Activated naive CD4-positive, alpha-beta T cell treated with anti-CD3 and anti-CD28 coated beads, Interleukin-2, amount 50 U/mL, for 16 hours (primary cell): ENCODE data around the gene BCL2L1.

Experiments
- DNase-seq: peaks from one replicate; pipeline ENCODE4 v3.0.0-alpha.2; 2020

BCL2L1 gene

DNA sequence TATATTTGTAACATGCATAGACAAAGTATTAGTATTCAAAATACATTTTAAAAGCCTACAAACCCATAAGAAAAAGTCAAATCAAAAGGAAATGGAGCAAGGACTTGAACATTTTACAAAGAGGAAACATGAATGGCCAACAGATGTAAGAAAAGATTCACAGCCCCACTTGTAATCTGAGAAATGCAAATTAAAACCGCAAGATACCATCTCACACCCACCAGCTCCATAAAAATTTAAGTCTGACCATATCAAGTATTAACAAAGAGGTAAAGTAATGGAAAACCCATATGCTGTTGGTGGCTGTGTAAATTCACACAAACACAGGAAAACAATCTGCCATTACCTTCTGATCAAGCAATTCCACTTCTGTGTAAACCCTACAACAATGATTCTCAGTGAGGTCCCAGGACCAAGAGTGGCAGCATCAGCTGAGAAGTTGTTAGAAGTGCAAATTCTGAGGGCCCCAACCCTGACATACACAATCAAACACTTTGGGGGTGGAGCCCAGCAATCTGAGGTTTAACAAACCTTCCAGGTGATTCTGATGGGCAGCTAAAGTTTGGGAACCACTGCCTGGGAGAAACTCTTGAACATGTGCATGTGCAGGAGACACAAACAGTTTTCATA lies 30.9 kb downstream of the BCL2L1 start:
- DNase-seq, result no peak

- no peak for DNase-seq
These were observed 32.5 kb downstream of the BCL2L1 start for GRCh38 chr20:31690124-31690666.

DNA sequence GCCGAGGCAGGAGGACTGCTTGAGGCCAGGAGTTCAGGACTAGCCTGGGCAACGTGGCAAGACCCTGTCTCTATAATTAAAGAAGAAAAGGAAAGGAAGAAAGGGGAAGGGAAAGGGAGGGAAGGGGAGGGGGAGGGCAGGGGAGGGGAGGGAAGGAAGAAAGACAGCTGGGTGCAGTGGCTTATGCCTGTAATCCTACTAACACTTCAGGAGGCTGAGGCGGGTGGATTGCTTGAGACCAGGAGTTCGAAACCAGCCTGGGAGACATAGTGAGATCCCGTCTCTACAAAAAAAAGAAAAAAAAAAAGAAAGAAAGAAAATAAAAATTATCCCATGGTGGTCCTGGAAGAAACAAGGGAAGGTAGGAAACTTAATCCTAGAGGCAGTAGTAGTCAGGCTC lies 33.5 kb downstream of the BCL2L1 start:
- DNase-seq, result no peak

- DNase-seq, result no peak
These were observed 34.9 kb downstream of the BCL2L1 start for GRCh38 chr20:31687777-31688176.

GRCh38 chr20:31685853-31686643 lies 36.6 kb downstream of the BCL2L1 start:
- DNase-seq, result no peak

GRCh38 chr20:31684153-31685015 lies 38.3 kb downstream of the BCL2L1 start:
- no peak for DNase-seq

- no peak for DNase-seq
These were observed 39.7 kb downstream of the BCL2L1 start for GRCh38 chr20:31682927-31683326.

DNA sequence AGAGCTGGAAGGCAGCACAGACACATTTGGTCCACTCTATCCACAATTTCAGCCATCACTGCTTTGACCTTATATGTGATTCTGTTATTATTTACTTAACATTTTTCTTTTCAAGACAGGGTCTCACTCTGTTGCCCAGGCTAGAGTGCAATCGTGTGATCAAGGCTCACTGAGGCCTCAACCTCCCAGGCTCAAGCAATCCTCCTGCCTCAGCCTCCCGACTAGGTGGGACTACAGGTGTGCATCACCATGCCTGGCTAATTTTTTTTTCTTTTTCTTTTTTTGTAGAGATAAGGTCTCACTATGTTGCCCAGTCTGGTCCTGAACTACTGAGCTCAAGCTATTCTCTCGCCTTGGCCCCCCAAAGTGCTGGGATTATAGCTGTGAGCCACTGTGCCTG lies 40.3 kb downstream of the BCL2L1 start:
- DNase-seq, result no peak

DNA sequence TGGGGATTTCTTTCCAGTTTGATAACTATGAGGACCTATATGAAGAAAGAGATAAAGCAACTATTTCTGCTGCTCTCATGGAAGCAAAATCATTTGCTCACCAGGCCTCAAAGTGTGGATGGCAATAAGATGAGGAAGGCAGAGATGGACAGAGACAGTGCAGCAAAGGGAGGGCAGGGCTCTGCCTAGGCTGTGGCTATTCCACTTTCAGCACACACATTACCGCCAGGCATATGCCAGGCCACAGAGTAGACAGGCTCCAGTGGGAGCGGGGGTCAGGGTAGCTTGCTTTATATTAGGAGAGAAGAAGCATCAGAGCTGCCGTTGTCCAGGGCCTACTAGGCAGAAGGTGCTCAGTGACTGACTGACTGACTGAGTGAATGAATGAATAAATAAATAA lies 40.9 kb downstream of the BCL2L1 start:
- DNase-seq, result no peak

DNA sequence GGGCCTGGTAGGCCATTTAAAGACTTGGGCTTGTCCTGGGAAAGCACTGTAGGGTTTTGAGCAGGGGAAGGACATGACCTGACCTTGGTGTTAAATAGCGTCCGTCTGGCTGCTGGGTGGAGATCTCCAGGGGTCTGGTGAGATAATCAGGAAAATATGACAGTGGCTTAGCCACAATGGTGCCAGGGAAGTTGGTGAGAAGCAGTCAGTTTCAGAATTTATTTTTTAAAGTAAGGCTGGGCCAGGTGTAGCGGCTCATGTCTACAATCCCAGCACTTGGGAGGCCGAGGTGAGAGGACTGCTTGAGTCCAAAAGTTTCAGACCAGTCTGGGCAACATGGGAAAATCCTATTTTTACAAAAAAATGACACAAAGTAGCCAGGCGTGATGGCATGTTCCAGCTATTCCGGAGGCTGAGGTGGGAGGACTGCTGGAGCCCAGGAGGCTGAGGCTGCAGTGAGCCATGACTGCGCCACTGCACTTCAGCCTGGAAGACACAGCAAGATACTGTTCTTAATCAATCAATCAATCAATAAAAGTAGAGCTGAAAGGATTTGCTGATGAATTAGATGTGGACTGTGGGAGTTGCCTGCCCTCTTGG lies 41.4 kb downstream of the BCL2L1 start:
- no peak for DNase-seq

DNA sequence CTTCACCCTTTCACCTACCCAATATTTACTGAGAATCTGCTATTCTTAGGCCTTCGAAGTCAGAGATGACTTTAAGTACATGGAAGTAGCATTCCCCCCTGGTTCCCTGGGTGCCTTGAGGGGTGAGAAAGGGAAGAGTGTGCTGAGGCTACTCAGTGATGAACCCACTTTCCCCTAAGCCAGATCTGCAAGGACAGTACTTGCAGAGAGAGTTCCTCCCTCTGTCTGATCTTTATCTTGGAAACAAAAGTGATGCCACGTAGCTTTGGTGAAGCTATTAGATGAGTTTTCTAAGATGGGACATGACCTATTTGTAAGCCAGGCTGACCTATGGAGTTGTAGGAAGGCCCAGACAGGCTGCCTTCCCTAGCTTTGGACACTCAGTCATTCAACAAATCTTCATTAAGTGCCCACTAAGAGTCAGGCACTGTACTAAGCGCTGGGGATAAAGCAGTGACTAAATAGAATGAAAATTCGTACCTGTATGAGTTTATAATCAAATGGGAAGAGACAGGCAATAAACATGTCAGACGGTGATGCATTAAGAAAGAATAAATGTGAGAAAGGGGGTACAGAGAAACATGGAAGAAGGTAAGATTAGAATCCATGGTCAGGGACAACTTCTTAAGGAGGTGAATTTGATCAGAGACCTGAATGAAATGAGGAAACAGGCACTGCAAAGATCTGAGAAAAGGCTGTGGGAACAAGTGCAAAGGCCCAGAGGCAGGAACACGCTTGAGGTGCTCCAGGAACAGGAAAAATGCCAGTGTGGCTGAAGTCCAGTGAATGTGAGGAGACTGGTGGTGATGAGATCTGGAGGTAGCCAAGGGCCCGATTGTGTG lies 42.2 kb downstream of the BCL2L1 start:
- DNase-seq, result no peak

DNA sequence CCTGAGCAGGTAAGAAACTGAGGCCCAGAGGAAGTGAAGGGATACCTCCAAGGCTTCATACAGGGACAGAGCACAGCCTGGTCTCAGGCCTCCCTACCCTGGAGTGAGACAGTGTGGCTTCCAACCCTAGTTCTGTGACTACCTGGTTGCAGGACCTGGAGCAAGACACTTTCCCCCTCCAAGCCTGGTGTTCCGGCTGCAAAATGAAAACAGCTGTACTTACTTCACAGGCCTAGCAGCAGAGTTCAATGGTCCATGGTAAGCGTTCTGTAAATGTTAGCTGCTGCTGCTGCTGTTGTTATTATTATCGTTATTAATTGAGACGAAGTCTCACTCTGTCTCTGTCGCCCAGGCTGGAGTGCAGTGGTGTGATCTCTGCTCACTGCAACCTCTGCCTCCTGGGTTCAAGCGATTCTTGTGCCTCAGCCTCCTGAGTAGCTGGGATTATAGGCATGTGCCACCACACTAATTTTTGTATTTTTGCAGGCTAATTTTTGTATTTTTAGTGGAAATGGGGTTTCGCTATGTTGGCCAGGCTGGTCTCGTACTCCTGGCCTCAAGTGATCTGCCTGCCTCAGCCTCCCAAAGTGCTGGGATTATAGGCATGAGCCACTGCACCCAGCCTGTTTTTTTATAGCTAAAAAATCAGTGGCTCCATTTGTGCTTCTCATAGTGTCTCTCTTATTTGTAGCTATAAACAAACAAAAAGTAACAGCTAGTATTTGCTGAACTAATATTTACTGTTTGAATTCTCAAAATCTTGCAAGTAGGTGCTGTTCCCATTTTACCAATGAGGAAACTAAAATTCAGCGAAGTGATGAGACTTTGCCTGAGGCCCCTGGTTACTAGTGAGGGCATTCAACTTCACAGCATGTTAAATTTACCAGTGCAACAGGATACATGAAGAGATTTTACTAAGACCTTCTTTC lies 43.0 kb downstream of the BCL2L1 start:
- DNase-seq, result no peak

DNA sequence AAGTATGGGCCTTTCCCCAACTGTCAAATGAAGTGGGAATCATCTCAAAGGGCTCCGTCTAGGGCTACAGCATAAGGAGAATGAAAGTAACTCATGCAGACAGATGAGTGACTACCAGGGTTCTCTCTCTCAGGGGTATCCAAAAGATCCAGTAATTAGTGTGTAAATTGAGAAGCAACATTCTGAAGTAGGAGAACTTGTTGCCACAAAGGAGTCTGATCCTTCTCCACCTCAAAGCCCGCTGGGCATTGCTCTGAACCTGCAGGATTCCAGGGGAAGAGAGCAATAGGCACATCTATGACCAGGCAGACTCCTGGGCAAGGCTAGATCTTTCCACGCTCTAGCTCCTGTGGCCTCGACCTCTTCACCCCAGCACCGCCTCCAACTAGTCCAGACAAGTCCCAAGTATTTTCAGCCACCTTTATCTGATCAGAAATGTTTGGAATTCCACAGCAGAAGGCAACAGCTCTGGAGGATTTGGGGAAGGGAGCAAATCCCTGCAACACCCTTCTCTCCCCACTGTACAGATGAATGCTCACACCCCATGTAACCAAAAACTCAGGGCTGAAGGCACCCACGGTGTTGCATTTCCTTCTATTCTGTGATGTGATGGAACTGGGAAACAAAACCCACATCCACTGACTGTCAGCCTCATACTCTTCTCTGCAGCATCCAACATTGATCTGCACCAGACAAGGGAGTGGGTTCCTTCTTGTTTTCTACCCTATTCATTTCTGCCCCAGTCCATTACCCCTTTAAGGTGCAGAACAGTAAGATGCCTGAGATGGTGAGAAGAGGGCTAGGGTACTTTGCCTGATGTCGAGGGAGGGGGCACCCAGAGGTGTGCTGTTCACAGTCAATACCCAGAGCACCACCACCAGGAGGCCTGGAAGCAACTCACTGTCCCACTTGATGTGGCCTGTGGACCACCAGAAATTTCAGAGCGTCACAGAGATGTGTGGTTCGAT lies 44.0 kb downstream of the BCL2L1 start:
- DNase-seq, result no peak

DNA sequence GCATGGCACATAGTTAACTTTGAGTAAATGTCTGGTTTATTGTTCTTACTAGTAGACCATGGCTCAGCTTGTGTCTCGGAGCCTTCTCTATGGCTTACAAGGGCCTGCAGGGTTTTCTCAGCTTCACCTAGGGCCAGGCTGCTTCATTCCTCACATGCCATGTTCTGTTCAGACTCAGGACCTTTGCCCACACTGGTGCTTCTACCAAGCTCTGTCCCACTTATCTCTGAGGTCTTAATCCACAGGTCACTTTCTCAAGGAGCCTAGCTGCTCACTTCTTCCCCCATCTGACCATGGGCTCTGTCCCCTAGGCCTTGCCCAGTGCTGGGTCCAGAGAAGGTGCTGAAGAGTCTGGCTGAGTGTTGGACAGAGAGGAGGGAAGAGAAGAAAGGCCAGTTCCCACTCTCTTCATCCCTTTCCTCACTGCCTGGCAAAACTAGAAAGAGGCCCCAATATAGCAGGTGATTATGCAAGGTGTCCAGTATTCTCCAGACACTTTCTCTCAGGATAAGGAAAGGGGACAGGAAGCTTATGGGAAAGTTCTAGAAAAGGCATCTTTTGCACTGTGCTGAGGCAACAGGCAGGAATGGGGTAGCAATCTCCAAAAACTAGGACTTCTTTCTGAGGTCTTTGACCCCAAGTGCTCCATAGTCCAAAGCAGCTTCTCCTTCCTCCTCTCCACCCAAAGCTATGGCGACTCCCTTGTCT lies 45.0 kb downstream of the BCL2L1 start:
- DNase-seq, result no peak

GRCh38 chr20:31676609-31676989 lies 46.1 kb downstream of the BCL2L1 start:
- no peak for DNase-seq

DNA sequence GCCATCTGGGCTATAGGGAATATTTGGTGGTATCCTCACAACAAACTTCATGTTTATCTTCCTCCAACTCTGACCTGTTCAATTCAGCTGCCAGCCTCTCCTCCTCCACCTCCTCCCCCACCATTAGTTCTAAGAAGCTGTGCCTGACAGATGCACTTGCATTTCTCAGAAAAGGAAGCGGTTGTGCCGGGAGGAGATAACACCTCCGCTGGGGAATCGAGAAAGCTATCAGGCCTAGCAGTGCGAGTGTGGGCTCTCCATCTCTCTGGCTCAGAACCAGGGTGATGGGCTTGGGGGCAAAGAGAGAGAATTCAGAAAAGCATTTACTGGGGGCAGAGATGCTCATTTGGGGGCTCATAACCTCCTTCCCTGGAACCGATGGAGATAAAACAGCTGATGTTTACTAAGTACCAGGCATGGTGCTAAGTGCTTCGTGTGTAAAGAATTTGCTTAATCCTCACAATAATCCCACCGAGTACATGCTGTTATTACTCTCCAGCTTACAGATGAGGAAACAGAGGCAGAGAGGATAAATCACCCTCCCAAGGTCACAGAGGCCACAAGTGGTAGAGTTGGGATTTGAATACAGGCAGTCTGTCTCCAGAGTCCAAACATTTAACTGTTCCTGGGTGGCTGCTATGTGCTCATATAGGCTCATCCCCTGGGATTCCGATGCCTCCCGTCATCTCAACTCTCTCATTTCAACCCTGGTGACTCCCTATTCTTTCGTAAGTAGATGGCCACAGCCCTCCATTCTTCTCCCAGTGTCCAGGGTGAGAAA lies 46.6 kb downstream of the BCL2L1 start:
- DNase-seq, result peak; percentile 44

DNA sequence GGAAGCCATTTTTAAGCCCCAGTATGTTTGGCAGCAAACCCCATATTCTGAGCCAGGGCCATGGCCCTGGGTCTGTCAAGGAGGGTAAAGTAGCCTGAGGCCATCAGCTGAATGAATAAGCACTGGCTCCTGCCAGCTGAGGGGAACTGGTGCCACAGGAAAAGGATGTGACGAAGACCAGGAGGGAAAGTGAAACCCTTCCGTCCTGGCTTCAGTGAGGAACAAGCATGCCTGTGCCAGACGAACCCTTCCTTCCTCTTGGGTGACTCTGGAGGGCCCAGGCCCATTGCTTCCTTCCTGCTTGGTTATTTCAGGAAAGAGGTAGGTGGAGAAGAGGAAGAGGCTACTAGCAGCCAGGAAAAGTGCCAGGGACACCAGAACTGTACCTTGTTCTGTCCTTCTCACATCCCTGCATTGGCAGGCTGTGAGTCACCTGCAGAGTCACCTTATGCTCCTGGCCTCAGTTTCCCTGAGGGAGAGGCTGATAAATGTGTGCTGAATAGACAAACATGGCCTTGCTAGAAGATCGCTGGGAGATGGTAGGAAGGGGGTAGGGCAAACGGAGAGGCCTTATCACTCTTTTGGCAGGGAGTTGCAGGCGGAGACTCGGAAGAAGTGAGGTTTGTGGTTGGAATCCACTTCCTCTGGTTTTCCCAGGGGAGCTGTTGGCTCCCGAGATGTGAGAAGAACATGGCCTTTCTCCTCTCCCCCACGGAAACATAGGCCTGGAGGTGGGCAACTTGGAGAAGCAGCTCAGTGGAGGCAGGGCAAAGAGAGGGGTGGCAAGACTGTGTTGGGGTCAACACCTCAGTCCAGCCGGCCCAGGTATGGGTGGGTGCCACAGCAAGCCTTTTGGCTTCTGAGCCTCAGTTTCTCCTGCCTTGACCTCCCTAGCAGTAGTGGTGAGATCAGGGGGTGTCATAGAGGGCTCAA lies 47.5 kb downstream of the BCL2L1 start:
- DNase-seq, result peak; percentile 48
